Measurements from ENCODE around the gene LIPC. TPM values are rescaled to one million over a fixed set of nuclear protein-coding genes. Genes with fewer than 3 reads are reported as not detected.

Gene LIPC
- total RNA-seq, 1 experiment from 2014 or later, result not detected

DNA sequence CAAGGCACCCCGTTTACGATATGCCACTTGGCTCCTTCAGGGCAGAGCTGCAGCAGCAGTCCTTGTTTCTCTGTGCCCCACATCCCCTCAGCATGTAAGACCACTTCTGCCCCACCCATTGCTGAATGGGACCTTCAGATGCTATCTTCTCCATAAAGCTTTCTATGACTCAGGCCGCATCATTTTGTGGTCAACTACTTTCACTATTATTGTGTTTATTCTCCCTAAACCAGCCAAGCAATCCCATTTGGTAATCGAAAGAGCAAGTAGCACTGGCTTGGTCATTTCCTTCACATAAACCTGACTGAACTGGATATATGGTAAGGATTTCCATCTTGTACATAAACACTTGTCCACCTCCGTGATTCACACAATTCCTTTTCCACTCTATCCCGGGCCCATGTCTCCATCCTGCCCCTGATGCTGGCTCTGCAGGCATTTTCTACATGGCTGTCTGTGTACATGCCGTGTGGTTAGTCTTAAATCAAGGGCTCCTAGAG, 25.7 kb downstream of the LIPC start:
- no peak for DNase-seq (ENCODE audit: low read depth, low spot score)
- intact Hi-C loops (cut with micrococcal nuclease), result no loop called here
- peak overlapping the region; percentile 70 for H2AFZ ChIP-seq (ENCODE audit: low read depth, low read length, poor library complexity, severe bottlenecking)
- no peak overlapping the region for H3K9ac ChIP-seq (ENCODE audit: low read length)
- H4K20me1 ChIP-seq (ENCODE audit: insufficient read depth), result no peaks in the 10 kb centered on the region
- CTCF ChIA-PET, result no interaction called here
- H3K79me2 ChIP-seq (ENCODE audit: insufficient read depth, low read length), result no peaks in the 10 kb centered on the region
- peak overlapping the region; percentile 60 for H3K4me2 ChIP-seq (ENCODE audit: low read length)
- H3K9me3 ChIP-seq (ENCODE audit: control insufficient read depth in 1 of 2, insufficient read depth in 1 of 2, low read depth in 1 of 2, low read length in 2 of 2), result no peaks in the 10 kb centered on the region
- ATAC-seq, result peak; percentile 58
- BruUV-seq (replicated peaks), result no TSS peak
- H3K36me3 ChIP-seq (ENCODE audit: control insufficient read depth in 1 of 2, insufficient read depth in 2 of 2, low read length in 2 of 2), result no peaks in the 10 kb centered on the region
- H3K9me2 ChIP-seq (ENCODE audit: insufficient read depth), result no peaks in the 10 kb centered on the region
- RAD21 ChIA-PET (ENCODE audit: low non-redundant PET in 1 of 2, low total read pairs in 2 of 2, uncharacterized antibody in 2 of 2, unreplicated experiment in 2 of 2), result interaction anchor here in 1 of 2 experiments (0.6 kb wide), 1 partner anchor 292 kb away, joined by 3 read pairs; the partner anchor contains the start of gene ADAM10
- peak overlapping the region in 1 of 2 experiments; percentile 3; a peak in 1 of 4 replicates for H3K4me3 ChIP-seq (replicated peaks in 1 of 2; ENCODE audit: low read depth in 1 of 2, low read length in 2 of 2)
- no peaks in the 10 kb centered on the region for H3K27me3 ChIP-seq (ENCODE audit: insufficient read depth, low read length)
- H3K27ac ChIP-seq (ENCODE audit: low read depth, low read length), result 0 out of 2 replicates have a peak overlapping the region, but pooled peaks have one; percentile 16
- H3K4me1 ChIP-seq (ENCODE audit: control insufficient read depth in 1 of 2, insufficient read depth in 2 of 2, low read length in 2 of 2), result peaks cover 12 to 36% of the 10 kb centered on the region in 2 experiments; a peak in 3 of 4 replicates
- TF ChIP-seq RAD21 (IDR thresholded peaks at IDR 0.05; ENCODE audit: low read depth) (no peak), FOSL1 (IDR thresholded peaks at IDR 0.05; ENCODE audit: low read depth) (peak; percentile 65), ZFX (IDR thresholded peaks at IDR 0.05) (no peak), JUND (IDR thresholded peaks at IDR 0.05) (peak; percentile 42; the same call in 1 of the 2 replicates), EGR1 (IDR thresholded peaks at IDR 0.05; ENCODE audit: low read depth) (no peak), YY1 (IDR thresholded peaks at IDR 0.05; ENCODE audit: extremely low read depth, insufficient replicate concordance, low read depth, low read length) (no peak), CBX3 (IDR thresholded peaks at IDR 0.05; ENCODE audit: low read depth) (no peak), EZH2phosphoT487 (IDR thresholded peaks at IDR 0.05; ENCODE audit: borderline replicate concordance) (no peak)
- TF ChIP-seq, protein P1, sequence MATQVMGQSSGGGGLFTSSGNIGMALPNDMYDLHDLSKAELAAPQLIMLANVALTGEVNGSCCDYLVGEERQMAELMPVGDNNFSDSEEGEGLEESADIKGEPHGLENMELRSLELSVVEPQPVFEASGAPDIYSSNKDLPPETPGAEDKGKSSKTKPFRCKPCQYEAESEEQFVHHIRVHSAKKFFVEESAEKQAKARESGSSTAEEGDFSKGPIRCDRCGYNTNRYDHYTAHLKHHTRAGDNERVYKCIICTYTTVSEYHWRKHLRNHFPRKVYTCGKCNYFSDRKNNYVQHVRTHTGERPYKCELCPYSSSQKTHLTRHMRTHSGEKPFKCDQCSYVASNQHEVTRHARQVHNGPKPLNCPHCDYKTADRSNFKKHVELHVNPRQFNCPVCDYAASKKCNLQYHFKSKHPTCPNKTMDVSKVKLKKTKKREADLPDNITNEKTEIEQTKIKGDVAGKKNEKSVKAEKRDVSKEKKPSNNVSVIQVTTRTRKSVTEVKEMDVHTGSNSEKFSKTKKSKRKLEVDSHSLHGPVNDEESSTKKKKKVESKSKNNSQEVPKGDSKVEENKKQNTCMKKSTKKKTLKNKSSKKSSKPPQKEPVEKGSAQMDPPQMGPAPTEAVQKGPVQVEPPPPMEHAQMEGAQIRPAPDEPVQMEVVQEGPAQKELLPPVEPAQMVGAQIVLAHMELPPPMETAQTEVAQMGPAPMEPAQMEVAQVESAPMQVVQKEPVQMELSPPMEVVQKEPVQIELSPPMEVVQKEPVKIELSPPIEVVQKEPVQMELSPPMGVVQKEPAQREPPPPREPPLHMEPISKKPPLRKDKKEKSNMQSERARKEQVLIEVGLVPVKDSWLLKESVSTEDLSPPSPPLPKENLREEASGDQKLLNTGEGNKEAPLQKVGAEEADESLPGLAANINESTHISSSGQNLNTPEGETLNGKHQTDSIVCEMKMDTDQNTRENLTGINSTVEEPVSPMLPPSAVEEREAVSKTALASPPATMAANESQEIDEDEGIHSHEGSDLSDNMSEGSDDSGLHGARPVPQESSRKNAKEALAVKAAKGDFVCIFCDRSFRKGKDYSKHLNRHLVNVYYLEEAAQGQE (IDR thresholded peaks at IDR 0.05; ENCODE audit: low read depth), result no peak
- TF ChIP-seq, protein P2, sequence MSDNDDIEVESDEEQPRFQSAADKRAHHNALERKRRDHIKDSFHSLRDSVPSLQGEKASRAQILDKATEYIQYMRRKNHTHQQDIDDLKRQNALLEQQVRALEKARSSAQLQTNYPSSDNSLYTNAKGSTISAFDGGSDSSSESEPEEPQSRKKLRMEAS (IDR thresholded peaks at IDR 0.05), result no peak
- TF ChIP-seq, protein P3, sequence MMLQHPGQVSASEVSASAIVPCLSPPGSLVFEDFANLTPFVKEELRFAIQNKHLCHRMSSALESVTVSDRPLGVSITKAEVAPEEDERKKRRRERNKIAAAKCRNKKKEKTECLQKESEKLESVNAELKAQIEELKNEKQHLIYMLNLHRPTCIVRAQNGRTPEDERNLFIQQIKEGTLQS (IDR thresholded peaks at IDR 0.05), result no peak
- POLR2A ChIA-PET, result no interaction called here
